ENCODE results near the gene HOXC10.

DNA sequence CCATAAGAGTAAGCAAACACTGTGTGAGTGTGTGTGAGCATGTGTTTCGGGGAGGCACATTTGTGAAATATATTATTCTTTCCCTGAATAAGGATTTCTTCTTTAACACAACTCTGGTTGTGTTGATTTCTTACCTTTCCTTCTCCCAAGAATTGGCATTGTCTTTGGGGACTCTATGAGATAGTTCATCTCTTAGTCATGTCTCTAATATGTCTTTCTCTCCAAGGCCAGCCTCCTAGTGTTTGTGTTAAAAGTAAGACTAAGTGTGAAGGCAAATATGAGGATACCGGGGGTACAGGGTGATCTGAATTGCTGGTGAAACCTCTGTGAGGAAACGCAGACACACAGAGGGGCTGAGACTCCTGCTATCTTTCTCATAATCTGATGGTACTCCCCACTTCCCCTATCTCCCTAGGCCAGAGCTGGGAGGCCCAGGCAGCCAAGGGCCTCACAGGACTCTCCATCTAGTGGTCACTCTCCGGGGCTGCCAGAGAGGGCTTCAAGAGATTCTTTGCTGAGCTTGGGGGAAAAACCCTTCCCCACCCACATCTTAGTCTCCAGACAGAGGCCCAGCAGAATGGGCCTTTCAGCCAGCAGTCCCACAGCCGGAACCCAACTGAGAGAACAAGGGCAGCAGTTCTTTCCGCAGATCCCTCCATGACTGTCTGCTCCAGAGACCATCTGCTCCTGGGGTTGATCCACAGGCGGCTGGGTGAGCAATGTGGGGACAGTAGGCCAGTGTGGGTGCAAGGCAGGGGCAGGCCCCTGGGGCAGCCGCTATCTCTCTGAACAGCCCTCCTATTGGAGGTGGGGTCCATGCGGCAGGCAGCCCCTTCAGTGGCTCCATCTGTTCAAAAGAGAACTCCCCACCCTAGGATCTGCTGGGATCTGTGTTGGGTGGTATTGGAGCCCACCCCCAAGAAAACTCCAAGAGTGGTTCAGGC, 36.0 kb upstream of the HOXC10 start:
- TF ChIP-seq, protein P1, sequence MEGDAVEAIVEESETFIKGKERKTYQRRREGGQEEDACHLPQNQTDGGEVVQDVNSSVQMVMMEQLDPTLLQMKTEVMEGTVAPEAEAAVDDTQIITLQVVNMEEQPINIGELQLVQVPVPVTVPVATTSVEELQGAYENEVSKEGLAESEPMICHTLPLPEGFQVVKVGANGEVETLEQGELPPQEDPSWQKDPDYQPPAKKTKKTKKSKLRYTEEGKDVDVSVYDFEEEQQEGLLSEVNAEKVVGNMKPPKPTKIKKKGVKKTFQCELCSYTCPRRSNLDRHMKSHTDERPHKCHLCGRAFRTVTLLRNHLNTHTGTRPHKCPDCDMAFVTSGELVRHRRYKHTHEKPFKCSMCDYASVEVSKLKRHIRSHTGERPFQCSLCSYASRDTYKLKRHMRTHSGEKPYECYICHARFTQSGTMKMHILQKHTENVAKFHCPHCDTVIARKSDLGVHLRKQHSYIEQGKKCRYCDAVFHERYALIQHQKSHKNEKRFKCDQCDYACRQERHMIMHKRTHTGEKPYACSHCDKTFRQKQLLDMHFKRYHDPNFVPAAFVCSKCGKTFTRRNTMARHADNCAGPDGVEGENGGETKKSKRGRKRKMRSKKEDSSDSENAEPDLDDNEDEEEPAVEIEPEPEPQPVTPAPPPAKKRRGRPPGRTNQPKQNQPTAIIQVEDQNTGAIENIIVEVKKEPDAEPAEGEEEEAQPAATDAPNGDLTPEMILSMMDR (IDR thresholded peaks at IDR 0.05) = no peak
- no peak for TF ChIP-seq POLR2AphosphoS5 (IDR thresholded peaks at IDR 0.05)
